ENCODE measurements around the gene ZNF446. TPM values are rescaled to one million over a fixed set of nuclear protein-coding genes. Genes with fewer than 3 reads are reported as not detected.

The ZNF446 gene
- total and polyA plus RNA-seq, 9 of the 15 experiments (the other 6 are each of a cell fraction or from before 2014, with no cell fraction given) = 0.07 to 4.8 (median 1.2) TPM

DNA sequence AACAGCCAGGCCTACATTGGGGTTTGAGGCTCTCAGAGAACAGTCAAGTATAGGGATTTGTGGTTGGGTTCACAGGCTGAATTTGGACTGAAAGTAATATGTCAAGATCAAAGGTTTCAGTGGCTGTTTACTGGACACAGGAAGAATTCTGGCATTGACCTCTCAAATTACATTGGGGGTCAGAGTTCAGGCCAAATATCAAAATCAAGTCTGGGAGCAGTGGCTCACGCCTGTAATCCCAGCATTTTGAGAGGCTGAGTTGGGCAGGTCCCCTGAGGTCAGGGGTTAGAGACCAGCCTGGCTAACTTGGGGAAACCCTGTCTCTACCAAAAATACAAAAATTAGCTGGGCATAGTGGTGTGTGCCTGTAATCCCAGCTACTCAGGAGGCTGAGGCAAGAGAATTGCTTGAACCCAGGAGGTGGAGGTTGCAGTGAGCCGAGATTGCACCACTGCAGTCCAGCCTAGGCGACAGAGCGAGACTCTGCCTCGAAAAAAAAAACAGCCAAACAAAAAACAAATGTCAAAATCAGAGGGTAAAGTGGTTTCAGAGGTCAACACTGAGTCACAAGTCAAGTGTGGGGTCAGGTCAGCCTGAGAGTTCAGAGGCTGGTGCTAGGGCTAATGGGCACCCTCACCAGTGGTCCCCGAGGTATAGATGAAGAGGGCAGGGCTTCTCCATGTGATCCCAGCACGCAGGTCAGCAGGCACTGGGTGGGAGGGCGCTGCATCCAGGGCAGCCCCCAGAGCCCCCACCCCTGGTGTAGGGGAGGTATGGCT, 34.1 kb downstream of the ZNF446 start (continued):
- TF ChIP-seq ZNF668 (CRISPR knock-in tag; IDR thresholded peaks at IDR 0.05) (no peak), PRPF4 (IDR thresholded peaks at IDR 0.05; ENCODE audit: insufficient read depth, low read depth, low read length, poor library complexity, severe bottlenecking) (no peak), DIDO1 (tag; IDR thresholded peaks at IDR 0.05; ENCODE audit: low read depth) (no peak), ZNF316 (IDR thresholded peaks at IDR 0.05) (no peak), NRF1 (conservative IDR thresholded peaks at IDR 0.05 in 1 of 2, IDR thresholded peaks at IDR 0.05 in 1 of 2) (0 out of 4 replicates have a peak, but pooled peaks have one; percentile 15 to 49), JUND (IDR thresholded peaks at IDR 0.05; ENCODE audit: borderline replicate concordance, low read depth, low read length) (no peak), JUND (tag; IDR thresholded peaks at IDR 0.05; ENCODE audit: borderline replicate concordance, low read depth, low read length) (no peak), ZNF124 (CRISPR knock-in tag; IDR thresholded peaks at IDR 0.05) (no peak), STAT5A (IDR thresholded peaks at IDR 0.05; ENCODE audit: borderline replicate concordance, low read length) (no peak), HDAC1 (IDR thresholded peaks at IDR 0.05) (no peak), RBM22 (IDR thresholded peaks at IDR 0.05; ENCODE audit: low read depth, low read length, poor library complexity, severe bottlenecking) (no peak), NCOA2 (IDR thresholded peaks at IDR 0.05; ENCODE audit: partially characterized antibody in 2 of 2) (no peak), FOXK1 (CRISPR knock-in tag; IDR thresholded peaks at IDR 0.05; ENCODE audit: borderline replicate concordance) (no peak), POU5F1 (IDR thresholded peaks at IDR 0.05; ENCODE audit: borderline replicate concordance, low read depth, low read length, partially characterized antibody) (no peak), ATF1 (CRISPR knock-in tag; IDR thresholded peaks at IDR 0.05) (no peak), ATF1 (tag; IDR thresholded peaks at IDR 0.05) (0 out of 2 replicates have a peak, but pooled peaks have one; percentile 2), SMARCE1 (IDR thresholded peaks at IDR 0.05) (no peak)
- TF ChIP-seq, protein P1, sequence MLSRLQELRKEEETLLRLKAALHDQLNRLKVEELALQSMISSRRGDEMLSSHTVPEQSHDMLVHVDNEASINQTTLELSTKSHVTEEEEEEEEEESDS (CRISPR knock-in tag; IDR thresholded peaks at IDR 0.05) = no peak
- TF ChIP-seq, protein P2, sequence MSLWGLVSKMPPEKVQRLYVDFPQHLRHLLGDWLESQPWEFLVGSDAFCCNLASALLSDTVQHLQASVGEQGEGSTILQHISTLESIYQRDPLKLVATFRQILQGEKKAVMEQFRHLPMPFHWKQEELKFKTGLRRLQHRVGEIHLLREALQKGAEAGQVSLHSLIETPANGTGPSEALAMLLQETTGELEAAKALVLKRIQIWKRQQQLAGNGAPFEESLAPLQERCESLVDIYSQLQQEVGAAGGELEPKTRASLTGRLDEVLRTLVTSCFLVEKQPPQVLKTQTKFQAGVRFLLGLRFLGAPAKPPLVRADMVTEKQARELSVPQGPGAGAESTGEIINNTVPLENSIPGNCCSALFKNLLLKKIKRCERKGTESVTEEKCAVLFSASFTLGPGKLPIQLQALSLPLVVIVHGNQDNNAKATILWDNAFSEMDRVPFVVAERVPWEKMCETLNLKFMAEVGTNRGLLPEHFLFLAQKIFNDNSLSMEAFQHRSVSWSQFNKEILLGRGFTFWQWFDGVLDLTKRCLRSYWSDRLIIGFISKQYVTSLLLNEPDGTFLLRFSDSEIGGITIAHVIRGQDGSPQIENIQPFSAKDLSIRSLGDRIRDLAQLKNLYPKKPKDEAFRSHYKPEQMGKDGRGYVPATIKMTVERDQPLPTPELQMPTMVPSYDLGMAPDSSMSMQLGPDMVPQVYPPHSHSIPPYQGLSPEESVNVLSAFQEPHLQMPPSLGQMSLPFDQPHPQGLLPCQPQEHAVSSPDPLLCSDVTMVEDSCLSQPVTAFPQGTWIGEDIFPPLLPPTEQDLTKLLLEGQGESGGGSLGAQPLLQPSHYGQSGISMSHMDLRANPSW (CRISPR knock-in tag; IDR thresholded peaks at IDR 0.05) = no peak
- TF ChIP-seq, protein P3, sequence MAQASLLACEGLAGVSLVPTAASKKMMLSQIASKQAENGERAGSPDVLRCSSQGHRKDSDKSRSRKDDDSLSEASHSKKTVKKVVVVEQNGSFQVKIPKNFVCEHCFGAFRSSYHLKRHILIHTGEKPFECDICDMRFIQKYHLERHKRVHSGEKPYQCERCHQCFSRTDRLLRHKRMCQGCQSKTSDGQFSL (CRISPR knock-in tag; IDR thresholded peaks at IDR 0.05) = no peak
- TF ChIP-seq, protein P3 (tag; IDR thresholded peaks at IDR 0.05) = no peak
- TF ChIP-seq, protein P4, sequence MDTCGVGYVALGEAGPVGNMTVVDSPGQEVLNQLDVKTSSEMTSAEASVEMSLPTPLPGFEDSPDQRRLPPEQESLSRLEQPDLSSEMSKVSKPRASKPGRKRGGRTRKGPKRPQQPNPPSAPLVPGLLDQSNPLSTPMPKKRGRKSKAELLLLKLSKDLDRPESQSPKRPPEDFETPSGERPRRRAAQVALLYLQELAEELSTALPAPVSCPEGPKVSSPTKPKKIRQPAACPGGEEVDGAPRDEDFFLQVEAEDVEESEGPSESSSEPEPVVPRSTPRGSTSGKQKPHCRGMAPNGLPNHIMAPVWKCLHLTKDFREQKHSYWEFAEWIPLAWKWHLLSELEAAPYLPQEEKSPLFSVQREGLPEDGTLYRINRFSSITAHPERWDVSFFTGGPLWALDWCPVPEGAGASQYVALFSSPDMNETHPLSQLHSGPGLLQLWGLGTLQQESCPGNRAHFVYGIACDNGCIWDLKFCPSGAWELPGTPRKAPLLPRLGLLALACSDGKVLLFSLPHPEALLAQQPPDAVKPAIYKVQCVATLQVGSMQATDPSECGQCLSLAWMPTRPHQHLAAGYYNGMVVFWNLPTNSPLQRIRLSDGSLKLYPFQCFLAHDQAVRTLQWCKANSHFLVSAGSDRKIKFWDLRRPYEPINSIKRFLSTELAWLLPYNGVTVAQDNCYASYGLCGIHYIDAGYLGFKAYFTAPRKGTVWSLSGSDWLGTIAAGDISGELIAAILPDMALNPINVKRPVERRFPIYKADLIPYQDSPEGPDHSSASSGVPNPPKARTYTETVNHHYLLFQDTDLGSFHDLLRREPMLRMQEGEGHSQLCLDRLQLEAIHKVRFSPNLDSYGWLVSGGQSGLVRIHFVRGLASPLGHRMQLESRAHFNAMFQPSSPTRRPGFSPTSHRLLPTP (IDR thresholded peaks at IDR 0.05; ENCODE audit: borderline replicate concordance, extremely low read depth, insufficient read length) = no peak
